HG03066 (cell line): ENCODE data around the gene CFAP46.

Experiments used
- ATAC-seq: cut with Tn5 transposase; IDR thresholded peaks from one replicate; pipeline ENCODE4 v1.9.1; 2021; ENCODE audit warnings: low read depth; ENCODE audit not compliant: unreplicated experiment

CFAP46 gene

GRCh38 chr10:132942101-132943057 is at the start of gene CFAP46:
Gene CFAP46, minus strand, starts transcription at chr10:132942570. Its CDS starts 86 bp downstream, at chr10:132942484.
- no peak for ATAC-seq

GRCh38 chr10:132991706-132992432 is 49.5 kb upstream of the CFAP46 start:
- ATAC-seq, result no peak

GRCh38 chr10:132990684-132991545 is 48.5 kb upstream of the CFAP46 start:
- ATAC-seq, result no peak

DNA sequence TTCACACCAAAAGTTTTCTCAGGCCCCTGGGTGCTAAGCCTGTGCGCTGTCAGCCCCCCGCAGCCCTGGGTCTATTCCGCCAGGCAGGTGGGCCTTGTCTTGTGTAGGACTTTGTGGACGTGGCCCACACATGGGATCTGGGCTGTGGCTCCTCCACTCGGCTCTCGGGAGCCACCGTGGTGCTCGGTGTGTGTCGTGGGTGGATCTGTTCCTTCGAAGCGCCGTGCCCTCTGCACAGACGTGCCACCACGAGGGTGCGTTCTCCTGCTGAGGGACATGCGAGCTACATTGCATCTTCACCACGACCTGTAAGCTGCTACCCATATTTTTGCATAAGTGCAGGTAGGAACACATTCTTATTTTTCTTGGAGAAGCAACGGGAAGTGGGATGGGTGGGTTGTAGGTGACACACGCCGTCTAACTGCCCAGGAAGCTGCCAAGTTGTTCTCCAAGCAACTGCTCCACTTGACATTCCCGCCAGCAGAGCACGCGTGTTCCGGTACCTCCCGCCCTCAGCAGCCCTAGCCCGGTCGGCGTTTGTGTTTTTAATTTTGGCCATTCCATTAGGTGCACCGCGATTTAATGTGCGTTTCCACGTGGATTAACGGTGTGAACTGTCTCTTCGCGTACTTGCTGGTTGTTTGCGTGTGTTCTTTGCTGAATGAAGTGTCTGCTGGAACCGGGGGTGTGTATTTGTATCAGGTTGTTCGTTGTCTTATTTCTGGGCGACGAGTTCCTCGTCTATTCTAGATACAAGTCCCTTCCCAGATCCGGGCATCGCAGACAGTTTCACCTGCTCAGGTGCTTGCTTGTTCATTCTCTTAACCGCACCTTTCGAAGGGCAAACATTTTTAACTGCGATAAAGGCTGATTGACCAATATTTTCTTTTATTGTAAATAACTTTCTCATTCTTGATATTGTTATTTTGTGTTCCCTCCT is 47.4 kb upstream of the CFAP46 start:
- no peak for ATAC-seq

- no peak for ATAC-seq
Measured at GRCh38 chr10:132988988-132989387, 46.6 kb upstream of the CFAP46 start.

DNA sequence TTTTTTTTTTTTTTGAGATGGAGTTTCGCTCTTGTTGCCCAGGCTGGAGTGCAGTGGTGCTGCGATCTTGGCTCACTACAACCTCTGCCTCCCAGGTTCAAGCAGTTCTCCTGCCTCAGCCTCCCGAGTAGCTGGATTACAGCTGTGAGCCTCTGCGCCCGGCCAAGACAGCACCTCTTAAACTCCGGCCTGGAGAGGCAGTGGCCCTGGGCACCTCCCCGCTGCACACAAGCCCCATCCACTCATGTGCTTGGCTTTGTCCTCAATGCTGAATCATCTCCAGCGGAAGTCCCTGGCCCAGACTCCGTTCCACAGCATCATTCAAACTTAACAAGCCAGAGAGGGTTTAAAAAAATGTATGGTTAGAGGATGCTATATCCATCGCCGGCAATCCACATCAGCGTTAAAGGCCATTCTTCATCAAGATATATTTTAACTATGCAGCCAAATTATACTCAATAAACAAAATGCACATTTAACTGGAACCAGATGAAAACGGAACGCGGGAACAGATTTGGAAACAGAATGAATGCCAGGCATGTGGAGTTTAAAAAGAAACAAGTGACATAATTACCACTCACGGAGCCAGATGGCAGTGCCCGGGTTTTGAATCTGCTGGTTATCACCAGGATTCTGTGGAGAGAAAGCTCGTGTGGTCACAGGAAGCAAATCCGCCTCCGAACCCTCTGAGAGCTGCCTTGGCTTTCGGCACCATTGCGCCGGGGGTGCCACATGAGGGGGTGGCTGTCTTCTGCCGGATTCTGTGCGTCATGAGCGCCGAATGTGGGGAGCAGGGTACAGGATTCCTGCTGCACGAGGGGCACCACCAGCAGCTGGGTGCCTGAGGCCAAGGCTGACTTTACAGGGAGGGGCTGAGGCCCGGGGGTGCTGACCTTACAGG is 45.6 kb upstream of the CFAP46 start:
- no peak for ATAC-seq

DNA sequence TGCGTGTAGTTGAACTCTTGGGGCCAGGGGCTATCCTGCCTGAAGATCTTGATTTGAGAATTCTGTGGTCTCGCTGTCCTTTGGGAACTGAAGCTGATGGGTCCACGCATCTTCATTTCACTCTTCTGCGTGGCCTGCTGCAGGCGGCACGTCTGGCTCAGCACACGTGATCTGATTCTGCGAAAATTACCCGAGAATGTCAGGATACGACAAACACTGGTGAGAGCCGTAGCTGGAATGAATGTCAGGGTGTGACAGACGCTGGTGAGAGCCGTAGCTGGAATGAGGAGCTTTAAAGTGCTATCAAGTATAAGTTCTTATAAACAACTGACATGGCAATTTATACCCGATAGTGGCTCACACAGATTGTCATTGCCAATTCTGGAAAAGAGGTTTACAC is 44.6 kb upstream of the CFAP46 start:
- ATAC-seq, result no peak

- ATAC-seq, result no peak
Measured at GRCh38 chr10:132986576-132986975, 44.2 kb upstream of the CFAP46 start.

DNA sequence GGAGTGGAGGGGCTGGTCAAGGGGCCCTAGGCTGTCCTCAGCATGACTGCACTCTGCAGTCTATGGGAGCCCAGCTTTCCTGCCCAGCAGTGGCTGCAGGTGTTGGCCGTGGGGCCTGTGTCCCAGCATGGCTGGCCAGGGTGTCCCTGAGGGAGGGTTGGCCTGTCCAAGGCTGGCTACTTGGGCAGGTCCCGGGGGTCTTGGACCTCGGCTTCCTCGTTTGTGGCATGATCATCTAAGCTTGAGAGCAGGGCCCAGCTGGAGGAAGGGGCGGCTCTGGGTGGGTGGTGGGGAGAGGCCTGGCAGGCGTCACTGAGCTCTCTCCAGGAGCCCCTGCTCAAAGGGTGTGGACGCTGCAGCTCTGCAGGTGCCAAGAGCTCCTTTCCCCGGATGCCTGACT is 43.7 kb upstream of the CFAP46 start:
- no peak for ATAC-seq

- ATAC-seq, result no peak
Measured at GRCh38 chr10:132985546-132985900, 43.2 kb upstream of the CFAP46 start.

DNA sequence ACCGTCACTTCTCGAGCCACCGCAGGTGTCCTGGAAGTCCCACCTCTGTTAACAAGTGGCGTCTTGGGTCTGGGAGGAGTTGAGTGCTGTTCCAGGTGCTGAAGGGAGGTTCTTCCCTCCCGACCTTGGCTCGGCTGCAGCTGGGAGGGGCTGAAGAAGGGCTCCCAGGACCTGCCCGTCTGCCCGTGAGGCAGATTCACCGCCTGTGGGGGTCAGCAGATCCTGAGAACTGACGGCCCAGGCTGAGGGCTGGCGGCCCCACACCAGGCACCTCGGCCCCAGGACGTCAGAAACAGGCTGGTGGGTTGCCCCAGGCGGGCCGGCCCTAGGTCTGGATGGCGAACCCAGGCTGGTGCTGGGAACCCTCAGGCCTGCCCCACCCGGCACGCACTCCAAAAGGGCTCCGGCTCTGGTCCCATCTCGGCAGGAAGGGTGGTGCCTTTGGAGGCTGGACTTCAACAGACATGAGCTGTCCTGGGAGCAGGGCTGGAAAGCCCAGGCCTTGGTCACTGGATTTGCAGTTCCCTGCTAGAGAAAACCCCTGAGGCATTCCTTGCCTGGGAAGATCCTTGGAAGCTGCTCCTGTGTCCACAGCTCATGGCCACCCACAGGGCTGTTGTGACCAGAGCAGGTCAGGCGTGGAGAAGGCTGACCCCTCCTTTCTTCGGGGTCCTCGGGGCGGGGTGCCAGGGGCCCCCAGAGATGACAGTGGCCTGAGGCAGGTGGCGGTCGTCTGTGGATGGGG is 42.6 kb upstream of the CFAP46 start:
- ATAC-seq, result no peak

- ATAC-seq, result no peak
Measured at GRCh38 chr10:132984008-132984295, 41.6 kb upstream of the CFAP46 start.

GRCh38 chr10:132983252-132984007 is 41.1 kb upstream of the CFAP46 start:
- ATAC-seq, result no peak

DNA sequence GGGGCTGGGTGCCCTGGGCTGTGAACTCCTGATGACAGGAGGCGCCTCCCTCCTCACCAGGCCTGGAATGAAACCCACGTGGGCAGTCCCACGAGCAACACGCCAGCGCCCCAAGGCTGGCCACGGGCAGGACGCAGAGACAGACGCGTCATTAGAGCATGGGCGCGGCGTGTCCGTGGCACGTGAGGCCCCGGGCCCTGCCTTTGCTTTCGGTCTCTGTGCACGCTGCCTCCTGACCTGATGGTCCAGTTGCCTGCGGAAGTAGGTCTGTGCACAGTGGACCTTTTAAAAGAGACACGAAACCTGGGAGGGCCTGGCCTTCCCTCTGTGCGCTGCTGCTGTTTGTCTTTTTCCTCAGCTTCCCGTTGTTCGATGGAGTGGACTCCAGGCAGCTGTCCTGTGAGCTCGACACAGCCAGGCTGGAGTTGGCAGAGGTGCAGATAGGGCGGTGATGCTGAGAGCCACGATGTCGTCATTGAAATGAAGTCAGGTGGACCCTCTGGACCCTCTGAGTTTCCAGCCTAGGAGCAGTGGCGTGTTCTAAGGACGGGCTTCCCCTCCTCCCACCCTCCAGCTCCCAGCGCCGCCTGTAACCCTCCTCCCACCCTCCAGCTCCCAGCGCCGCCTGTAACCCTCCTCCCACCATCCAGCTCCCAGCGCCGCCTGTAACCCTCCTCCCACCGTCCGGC is 40.1 kb upstream of the CFAP46 start:
- no peak for ATAC-seq

- no peak for ATAC-seq
Measured at GRCh38 chr10:132981746-132982145, 39.4 kb upstream of the CFAP46 start.

GRCh38 chr10:132981173-132981555 is 38.8 kb upstream of the CFAP46 start:
- no peak for ATAC-seq
